HG02623 (cell line): ENCODE measurements around the gene MEF2A.

Experiments used
- ATAC-seq: cut with Tn5 transposase; IDR thresholded peaks from one replicate; pipeline ENCODE4 v1.9.1; 2021; ENCODE audit warnings: moderate library complexity; ENCODE audit not compliant: unreplicated experiment

MEF2A gene

DNA sequence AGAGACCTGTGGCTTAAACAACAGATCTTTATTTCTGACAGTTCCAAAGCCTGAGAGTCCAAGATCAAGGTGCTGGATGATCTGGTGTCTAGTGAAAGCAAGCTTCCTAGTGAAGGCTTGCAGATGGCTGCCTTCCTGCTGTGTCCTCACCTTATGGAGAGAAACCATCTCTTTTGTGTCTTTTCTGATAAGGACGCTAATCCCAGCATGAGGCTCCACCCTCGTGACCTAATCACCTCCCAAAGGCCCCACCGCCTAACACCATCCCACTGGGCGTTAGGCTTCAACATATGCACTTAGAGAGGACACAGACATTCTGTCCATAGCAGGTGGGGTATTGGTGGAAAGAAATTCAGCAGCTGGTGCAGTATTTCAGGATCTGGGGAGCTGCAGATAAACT is 187.3 kb downstream of the MEF2A start:
- no peak for ATAC-seq

DNA sequence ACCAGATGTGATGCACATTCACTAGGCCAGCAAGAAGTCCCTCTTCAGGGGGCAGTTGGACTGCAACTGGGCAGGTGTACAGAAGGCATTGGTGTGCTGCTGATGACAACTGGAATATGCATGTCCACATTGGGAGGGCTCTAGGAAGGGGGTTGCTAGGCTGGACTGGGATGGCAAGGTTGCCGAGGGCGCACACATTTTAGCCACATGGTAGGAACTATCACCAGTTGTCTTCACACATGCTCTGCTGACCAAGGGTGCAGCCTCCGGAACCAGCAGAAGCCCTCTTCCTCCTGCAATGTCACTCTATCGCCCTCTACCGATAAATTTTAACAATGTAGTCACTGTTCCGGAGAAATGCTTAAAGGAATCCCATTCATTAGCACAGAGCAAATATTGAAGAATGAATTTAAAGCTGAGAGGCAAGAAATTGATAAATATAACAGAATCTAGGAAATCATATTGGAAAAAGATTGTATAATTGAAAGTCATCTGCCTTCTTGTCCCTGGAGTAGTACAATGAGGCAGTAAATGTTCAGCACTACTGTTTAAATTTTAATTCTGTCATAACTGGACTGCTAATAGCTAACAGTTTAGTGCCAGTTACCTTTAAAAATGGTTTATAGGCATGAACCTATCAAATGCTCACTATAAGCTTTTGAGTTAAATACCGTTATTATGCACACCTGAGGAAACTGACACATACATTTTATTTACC is 190.1 kb downstream of the MEF2A start:
- ATAC-seq = peak; percentile 86

DNA sequence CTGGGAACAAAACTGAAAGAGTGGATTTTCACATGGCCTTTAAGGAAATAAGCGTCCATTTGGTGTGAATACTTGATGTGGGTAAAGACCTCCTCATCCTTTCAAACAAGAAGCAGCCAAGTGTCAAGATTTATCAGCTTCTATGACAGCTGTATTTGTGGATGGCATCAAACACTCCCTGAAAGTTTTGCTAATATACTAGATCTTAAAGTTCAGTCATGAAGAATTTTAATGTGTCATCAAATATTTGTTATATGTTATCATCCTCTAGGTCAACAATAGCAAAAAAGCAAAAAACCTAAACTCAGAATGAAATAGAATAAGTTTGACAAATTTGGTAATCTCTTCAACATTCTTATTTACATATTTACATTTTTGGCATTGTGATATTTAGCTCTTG is 196.5 kb downstream of the MEF2A start:
- ATAC-seq = no peak

DNA sequence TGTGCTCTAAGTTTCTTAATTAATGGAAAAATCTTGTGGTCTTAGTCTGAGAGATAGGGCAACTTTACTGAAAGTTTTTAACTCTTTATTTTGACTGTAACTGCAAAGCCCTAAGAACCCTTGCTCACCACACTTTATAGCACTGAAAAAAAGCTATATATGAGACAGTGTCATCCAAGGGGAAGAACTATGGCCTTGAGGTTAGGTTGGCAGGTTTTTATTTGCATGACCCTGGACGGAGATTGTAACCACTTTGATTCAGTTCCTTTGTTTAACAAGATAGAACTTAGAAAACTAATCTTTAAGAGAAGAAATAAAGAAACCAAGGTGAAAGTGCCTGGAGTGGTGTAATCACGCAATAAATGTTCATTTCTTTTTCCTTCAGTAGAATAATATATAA is 198.0 kb downstream of the MEF2A start:
- no peak for ATAC-seq

DNA sequence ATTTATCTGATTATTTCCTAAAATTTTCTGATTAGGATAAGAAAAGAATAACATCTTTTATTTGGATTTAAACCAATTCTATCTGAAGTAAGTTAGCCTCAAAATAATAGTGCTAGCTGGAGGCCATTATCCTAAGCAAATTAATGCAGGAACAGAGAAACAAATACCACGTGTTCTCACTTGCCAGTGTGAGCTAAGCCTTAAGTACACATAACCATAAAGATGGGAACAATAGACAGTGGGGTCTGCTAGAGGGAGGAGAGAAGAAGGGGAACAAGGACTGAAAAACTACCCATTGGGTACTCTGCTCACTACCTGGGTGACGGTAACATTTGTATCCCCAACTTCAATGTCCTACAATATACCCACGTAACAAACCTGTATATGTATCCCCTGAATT is 198.7 kb downstream of the MEF2A start:
- ATAC-seq = no peak
